ENCODE data around the gene RBPMS2. TPM values are rescaled to one million over a fixed set of nuclear protein-coding genes. Genes with fewer than 3 reads are reported as not detected.

Gene RBPMS2
- total and polyA plus RNA-seq, 2 of the 4 experiments (the other 2 are of a cell fraction) = 2.8 TPM; not detected in 1

GRCh38 chr15:64690578-64691296 lies 84.7 kb downstream of the RBPMS2 start:
- H3K4me1 ChIP-seq (ENCODE audit: control insufficient read depth, insufficient read depth, low read length) = peaks cover 9% of the 10 kb centered on the region
- H3K56ac ChIP-seq (ENCODE audit: extremely low read depth, insufficient read depth, low read length) = no peak overlapping the region
- no peak for DNase-seq
- in situ Hi-C loops (cut with MboI; ENCODE audit: low sequenced_read_pairs) (no loop called here), intact Hi-C loops (cut with micrococcal nuclease) (no loop called here), dilution Hi-C loops (cut with HindIII; ENCODE audit: low sequenced_read_pairs, unreplicated experiment) (no loop called here)
- ChIA-PET CTCF (interaction anchor here (0.6 kb wide), 1 partner anchor 86 kb away, joined by 3 read pairs; no protein-coding TSS in a partner anchor), POLR2A (ENCODE audit: unreplicated experiment) (no interaction called here)
- ATAC-seq (ENCODE audit: low read depth) = no peak
- H4K8ac ChIP-seq (ENCODE audit: low read depth in 2 of 2, low read length in 2 of 2) = no peak overlapping the region
- H4K5ac ChIP-seq (ENCODE audit: low read depth, low read length) = no peak overlapping the region
- H3K14ac ChIP-seq (replicated peaks; ENCODE audit: low read depth, low read length) = no peak overlapping the region
- peaks cover 54% of the 10 kb centered on the region for H3K36me3 ChIP-seq (ENCODE audit: control insufficient read depth, insufficient read depth, low read length)
- no peak overlapping the region for H2BK20ac ChIP-seq (ENCODE audit: low read depth, low read length)
- H3K27ac ChIP-seq (ENCODE audit: insufficient read depth, low read length) = no peak overlapping the region
- H3K79me1 ChIP-seq (ENCODE audit: low read depth in 1 of 2, low read length in 2 of 2) = peaks cover 37 to 67% of the 10 kb centered on the region in 2 experiments
- no peak overlapping the region for H2AK5ac ChIP-seq (ENCODE audit: low read depth, low read length)
- H2BK120ac ChIP-seq (ENCODE audit: low read depth, low read length) = no peak overlapping the region
- TF ChIP-seq CTCF (conservative IDR thresholded peaks at IDR 0.05; ENCODE audit: low read depth, low read length) = no peak
- no peak for TF ChIP-seq MXI1 (IDR thresholded peaks at IDR 0.05; ENCODE audit: borderline replicate concordance, low read depth, low read length)
- no peak for TF ChIP-seq ELK1 (IDR thresholded peaks at IDR 0.05; ENCODE audit: borderline replicate concordance, low read depth, low read length)
- no peak for TF ChIP-seq USF2 (IDR thresholded peaks at IDR 0.05; ENCODE audit: low read depth, low read length)
- TF ChIP-seq CHD1 (IDR thresholded peaks at IDR 0.05; ENCODE audit: low read depth, low read length) = no peak
- TF ChIP-seq POLR2A (IDR thresholded peaks at IDR 0.05; ENCODE audit: low read depth, low read length) = no peak
- no peak for TF ChIP-seq RCOR1 (IDR thresholded peaks at IDR 0.05; ENCODE audit: insufficient replicate concordance, low read length)
- no peak for TF ChIP-seq NFE2L2 (IDR thresholded peaks at IDR 0.05; ENCODE audit: low read depth, low read length)
- no peak for TF ChIP-seq MAZ (IDR thresholded peaks at IDR 0.05; ENCODE audit: borderline replicate concordance, low read depth, low read length)
- H3K27me3 ChIP-seq (ENCODE audit: control insufficient read depth, insufficient read depth, low read length) = no peaks in the 10 kb centered on the region
- H3K23ac ChIP-seq (ENCODE audit: low read depth, low read length) = no peak overlapping the region
- no peak overlapping the region for H3K18ac ChIP-seq (ENCODE audit: low read depth, low read length)
- no peaks in the 10 kb centered on the region for H3K9me3 ChIP-seq (ENCODE audit: control insufficient read depth, insufficient read depth, low read length)
- peaks cover 4% of the 10 kb centered on the region for H3K9me1 ChIP-seq (ENCODE audit: insufficient read depth, low read length)
- no peak overlapping the region for H3K9ac ChIP-seq (ENCODE audit: low read depth, low read length)
- H3K4me3 ChIP-seq (ENCODE audit: insufficient read depth, low read depth, low read length) = no peak overlapping the region
- no peak overlapping the region for H2BK5ac ChIP-seq (ENCODE audit: low read depth, low read length, poor library complexity, severe bottlenecking)
- no peak overlapping the region for H2AFZ ChIP-seq (replicated peaks; ENCODE audit: low read length, poor library complexity)
- WGBS, 2 experiments (ENCODE audit: extremely low coverage in 2 of 2, insufficient read length in 1 of 2) = no CpG with 5 or more reads among the region's 6 CpGs
- no peak overlapping the region for H3K4ac ChIP-seq (ENCODE audit: low read depth, low read length)
- H4K20me1 ChIP-seq (ENCODE audit: insufficient read depth, low read length) = peaks cover 34% of the 10 kb centered on the region
- H2BK15ac ChIP-seq (ENCODE audit: low read depth, low read length) = no peak overlapping the region
- no peak overlapping the region for H2AK9ac ChIP-seq (replicated peaks; ENCODE audit: low read depth, low read length, poor library complexity)
- H3K4me2 ChIP-seq (ENCODE audit: low read depth, low read length) = no peak overlapping the region
- BruUV-seq (replicated peaks) = no TSS peak
- H4K91ac ChIP-seq (ENCODE audit: insufficient read depth, low read depth, low read length) = no peak overlapping the region

Data from IMR-90 (cell line).